WTC11 (cell line): Measurements from ENCODE around the gene SOCS6. TPM values are rescaled to one million over a fixed set of nuclear protein-coding genes. Genes with fewer than 3 reads are reported as not detected.
A peak's percentile ranks its signal among the peaks of the same experiment; 100 is the strongest.

Source experiments
- ATAC-seq: fragments of 200-7000 bp; cut with Tn5 transposase; 2 replicates; pipeline ENCODE4 v1.10.0; 2021; ENCODE audit warnings: mild to moderate bottlenecking, moderate library complexity
- CTCF ChIA-PET: fragments of 300-600 bp; sonication (Branson Sonifier 250); formaldehyde crosslinking; loops from one replicate; lab custom pipeline; 2021; ENCODE audit warnings: antibody characterized with exemption; lab: Charles Lee
- POLR2A ChIA-PET: fragments of 350-600 bp; sonication (Branson Sonifier 250); formaldehyde crosslinking; loops from one replicate; lab custom pipeline; 2021; ENCODE audit warnings: antibody characterized with exemption; lab: Charles Lee
- DNase-seq: peaks from one replicate; pipeline ENCODE4 v3.0.0; 2021; ENCODE audit warnings: low spot score
- H3K27ac Mint-ChIP-seq: 2 replicates; pipeline ENCODE4 v1.8.0; 2021; ENCODE audit warnings: mixed read lengths
- H3K27me3 Mint-ChIP-seq: 2 replicates; pipeline ENCODE4 v1.8.0; 2021; ENCODE audit warnings: low read depth, mild to moderate bottlenecking, moderate library complexity, mixed read lengths
- H3K36me3 Mint-ChIP-seq: 2 replicates; pipeline ENCODE4 v1.8.0; 2021; ENCODE audit warnings: mixed read lengths
- H3K4me1 Mint-ChIP-seq: 2 replicates; pipeline ENCODE4 v1.8.0; 2022; ENCODE audit warnings: mixed read lengths
- H3K4me3 Mint-ChIP-seq: 2 replicates; pipeline ENCODE4 v1.8.0; 2021; ENCODE audit warnings: mild to moderate bottlenecking, moderate library complexity, mixed read lengths
- H3K9me3 Mint-ChIP-seq: 2 replicates; pipeline ENCODE4 v1.8.0; 2021; ENCODE audit warnings: mixed read lengths
- ATF1 ChIP-seq: sonication (generic); formaldehyde crosslinking; IDR thresholded peaks from 2 replicates; pipeline ENCODE4 v1.8.1; 2023; ENCODE audit warnings: mild to moderate bottlenecking, moderate library complexity, missing genetic modification reagents
- CREB1 ChIP-seq: sonication (generic); formaldehyde crosslinking; IDR thresholded peaks from 2 replicates; pipeline ENCODE4 v1.8.0; 2023; ENCODE audit warnings: mild to moderate bottlenecking, missing genetic modification reagents
- E2F5 ChIP-seq: sonication (generic); formaldehyde crosslinking; IDR thresholded peaks from 2 replicates; pipeline ENCODE4 v1.8.1; 2022; ENCODE audit warnings: mild to moderate bottlenecking, moderate library complexity, missing genetic modification reagents
- ESRRA ChIP-seq: sonication (generic); formaldehyde crosslinking; IDR thresholded peaks from 2 replicates; pipeline ENCODE4 v1.8.1; 2022; ENCODE audit warnings: mild to moderate bottlenecking, missing genetic modification reagents, borderline replicate concordance
- GRHL2 ChIP-seq: fragments of 250-450 bp; sonication (Bioruptor Pico); IDR thresholded peaks from 2 replicates; pipeline ENCODE4 v1.8.0; 2022; ENCODE audit warnings: mild to moderate bottlenecking, moderate library complexity; ENCODE audit not compliant: insufficient replicate concordance, severe bottlenecking
- MYBL2 ChIP-seq: sonication (generic); formaldehyde crosslinking; IDR thresholded peaks from 2 replicates; pipeline ENCODE4 v1.8.1; 2023; ENCODE audit warnings: mild to moderate bottlenecking, moderate library complexity, missing genetic modification reagents
- NR1H2 ChIP-seq: sonication (generic); formaldehyde crosslinking; IDR thresholded peaks from 2 replicates; pipeline ENCODE4 v1.9.0; 2021; ENCODE audit warnings: mild to moderate bottlenecking, moderate library complexity, missing genetic modification reagents
- RELA ChIP-seq: sonication (generic); formaldehyde crosslinking; IDR thresholded peaks from 2 replicates; pipeline ENCODE4 v1.8.1; 2022; ENCODE audit warnings: missing genetic modification reagents, mild to moderate bottlenecking, borderline replicate concordance
- TP53 ChIP-seq: sonication (generic); formaldehyde crosslinking; IDR thresholded peaks from 2 replicates; pipeline ENCODE4 v1.8.1; 2023; ENCODE audit warnings: mild to moderate bottlenecking, missing genetic modification reagents
- ZNF121 ChIP-seq: sonication (generic); formaldehyde crosslinking; IDR thresholded peaks from 2 replicates; pipeline ENCODE4 v1.8.0; 2023; ENCODE audit warnings: missing genetic modification reagents
- ZNF317 ChIP-seq: sonication (generic); formaldehyde crosslinking; IDR thresholded peaks from 2 replicates; pipeline ENCODE4 v1.8.1; 2023; ENCODE audit warnings: low read depth, mild to moderate bottlenecking, moderate library complexity, missing genetic modification reagents, borderline replicate concordance
- ZNF396 ChIP-seq: fragments of 250-450 bp; sonication (Bioruptor Pico); IDR thresholded peaks from 2 replicates; pipeline ENCODE4 v1.8.0; 2021; ENCODE audit warnings: mild to moderate bottlenecking, moderate library complexity, borderline replicate concordance
- ZNF423 ChIP-seq: fragments of 250-450 bp; sonication (Bioruptor Pico); IDR thresholded peaks from 2 replicates; pipeline ENCODE4 v2.1.2; 2022; ENCODE audit warnings: mild to moderate bottlenecking, moderate library complexity
- ZNF671 ChIP-seq: fragments of 250-450 bp; sonication (Bioruptor Pico); IDR thresholded peaks from 2 replicates; pipeline ENCODE4 v1.8.0; 2021; ENCODE audit warnings: mild to moderate bottlenecking
- total RNA-seq: library from RNA; stranded (reverse); gene quantifications from 3 replicates; pipeline ENCODE4 v1.2.3, GENCODE V29; 2021
- TF ChIP-seq, protein P1 (sequence below): fragments of 250-450 bp; sonication (Bioruptor Pico); IDR thresholded peaks from 2 replicates; pipeline ENCODE4 v1.9.0; 2021; ENCODE audit warnings: mild to moderate bottlenecking, borderline replicate concordance
- TF ChIP-seq, protein P2 (sequence below): fragments of 250-450 bp; sonication (Bioruptor Pico); conservative IDR thresholded peaks from 2 replicates; pipeline ENCODE4 v1.9.0; 2021; ENCODE audit warnings: mild to moderate bottlenecking
- TF ChIP-seq, protein P3 (sequence below): sonication (generic); formaldehyde crosslinking; IDR thresholded peaks from 2 replicates; pipeline ENCODE4 v1.8.1; 2023; ENCODE audit warnings: mild to moderate bottlenecking, missing genetic modification reagents, borderline replicate concordance
- TF ChIP-seq, protein P4 (sequence below): sonication (generic); formaldehyde crosslinking; IDR thresholded peaks from 2 replicates; pipeline ENCODE4 v1.8.1; 2022; ENCODE audit warnings: mild to moderate bottlenecking, missing genetic modification reagents, moderate library complexity, borderline replicate concordance
- TF ChIP-seq, protein P5 (sequence below): sonication (generic); formaldehyde crosslinking; conservative IDR thresholded peaks from 2 replicates; pipeline ENCODE4 v1.8.1; 2022; ENCODE audit warnings: mild to moderate bottlenecking, missing genetic modification reagents

SOCS6 gene
- total RNA-seq, 1 experiment from 2014 or later = 16.5 TPM

DNA sequence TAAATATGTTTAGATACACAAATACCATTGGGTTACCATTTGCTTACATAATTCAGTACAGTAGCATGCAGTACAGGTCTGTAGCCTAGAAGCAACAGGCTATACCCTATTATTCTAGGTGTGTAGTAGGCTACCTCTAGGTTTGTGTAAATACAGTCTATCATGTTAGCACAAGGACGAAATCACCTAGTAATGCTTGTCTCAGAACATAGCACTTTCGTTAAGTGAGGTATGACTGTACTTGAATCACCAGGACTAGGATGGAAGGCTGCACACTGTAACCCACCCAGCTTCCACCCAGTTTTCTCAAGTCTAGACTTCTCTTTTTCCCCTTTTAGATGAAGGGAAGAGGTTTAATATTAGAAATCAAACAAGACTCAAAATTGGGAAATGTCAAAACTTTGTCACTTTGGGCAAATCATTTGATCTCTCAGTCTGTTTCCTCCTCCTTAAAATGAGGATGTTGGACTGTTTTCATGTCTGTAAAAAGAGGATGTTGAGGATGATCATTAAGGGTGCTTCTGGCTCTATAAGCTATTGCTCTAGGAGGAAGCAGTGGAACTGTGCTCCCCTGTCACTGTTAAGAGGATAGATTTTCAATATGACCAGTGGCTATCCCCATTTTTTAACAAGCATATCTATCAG is 3.7 kb upstream of the SOCS6 start (continued):
- TF ChIP-seq, protein P1, sequence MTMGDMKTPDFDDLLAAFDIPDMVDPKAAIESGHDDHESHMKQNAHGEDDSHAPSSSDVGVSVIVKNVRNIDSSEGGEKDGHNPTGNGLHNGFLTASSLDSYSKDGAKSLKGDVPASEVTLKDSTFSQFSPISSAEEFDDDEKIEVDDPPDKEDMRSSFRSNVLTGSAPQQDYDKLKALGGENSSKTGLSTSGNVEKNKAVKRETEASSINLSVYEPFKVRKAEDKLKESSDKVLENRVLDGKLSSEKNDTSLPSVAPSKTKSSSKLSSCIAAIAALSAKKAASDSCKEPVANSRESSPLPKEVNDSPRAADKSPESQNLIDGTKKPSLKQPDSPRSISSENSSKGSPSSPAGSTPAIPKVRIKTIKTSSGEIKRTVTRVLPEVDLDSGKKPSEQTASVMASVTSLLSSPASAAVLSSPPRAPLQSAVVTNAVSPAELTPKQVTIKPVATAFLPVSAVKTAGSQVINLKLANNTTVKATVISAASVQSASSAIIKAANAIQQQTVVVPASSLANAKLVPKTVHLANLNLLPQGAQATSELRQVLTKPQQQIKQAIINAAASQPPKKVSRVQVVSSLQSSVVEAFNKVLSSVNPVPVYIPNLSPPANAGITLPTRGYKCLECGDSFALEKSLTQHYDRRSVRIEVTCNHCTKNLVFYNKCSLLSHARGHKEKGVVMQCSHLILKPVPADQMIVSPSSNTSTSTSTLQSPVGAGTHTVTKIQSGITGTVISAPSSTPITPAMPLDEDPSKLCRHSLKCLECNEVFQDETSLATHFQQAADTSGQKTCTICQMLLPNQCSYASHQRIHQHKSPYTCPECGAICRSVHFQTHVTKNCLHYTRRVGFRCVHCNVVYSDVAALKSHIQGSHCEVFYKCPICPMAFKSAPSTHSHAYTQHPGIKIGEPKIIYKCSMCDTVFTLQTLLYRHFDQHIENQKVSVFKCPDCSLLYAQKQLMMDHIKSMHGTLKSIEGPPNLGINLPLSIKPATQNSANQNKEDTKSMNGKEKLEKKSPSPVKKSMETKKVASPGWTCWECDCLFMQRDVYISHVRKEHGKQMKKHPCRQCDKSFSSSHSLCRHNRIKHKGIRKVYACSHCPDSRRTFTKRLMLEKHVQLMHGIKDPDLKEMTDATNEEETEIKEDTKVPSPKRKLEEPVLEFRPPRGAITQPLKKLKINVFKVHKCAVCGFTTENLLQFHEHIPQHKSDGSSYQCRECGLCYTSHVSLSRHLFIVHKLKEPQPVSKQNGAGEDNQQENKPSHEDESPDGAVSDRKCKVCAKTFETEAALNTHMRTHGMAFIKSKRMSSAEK = no peak
- TF ChIP-seq CREB1 (CRISPR knock-in tag) = no peak

DNA sequence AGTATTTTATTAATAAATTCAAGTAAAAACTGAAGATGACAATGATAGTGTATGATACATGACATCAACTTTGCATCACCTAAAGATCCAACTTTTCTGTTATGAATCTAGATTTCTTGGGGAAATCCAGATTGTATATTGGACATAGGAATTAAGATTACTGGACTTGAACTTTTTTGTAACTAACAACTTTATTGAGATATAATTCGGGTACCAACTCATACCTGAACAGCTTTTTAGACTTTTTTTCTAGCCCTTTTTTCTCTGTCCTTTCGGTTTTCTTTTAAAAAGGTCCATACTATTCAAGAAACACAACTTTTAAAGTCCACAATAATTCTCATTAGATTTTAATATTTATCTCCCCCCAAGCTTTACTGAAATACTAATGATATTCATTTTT is 1.1 kb upstream of the SOCS6 start:
- POLR2A ChIA-PET = no interaction called here
- H3K36me3 Mint-ChIP-seq = no peaks in the 10 kb centered on the region
- H3K4me3 Mint-ChIP-seq = peak overlapping the region; percentile 59
- H3K27me3 Mint-ChIP-seq = peaks cover 2% of the 10 kb centered on the region
- DNase-seq (no peak), ATAC-seq (no peak)
- CTCF ChIA-PET = no interaction called here
- TF ChIP-seq, protein P2, sequence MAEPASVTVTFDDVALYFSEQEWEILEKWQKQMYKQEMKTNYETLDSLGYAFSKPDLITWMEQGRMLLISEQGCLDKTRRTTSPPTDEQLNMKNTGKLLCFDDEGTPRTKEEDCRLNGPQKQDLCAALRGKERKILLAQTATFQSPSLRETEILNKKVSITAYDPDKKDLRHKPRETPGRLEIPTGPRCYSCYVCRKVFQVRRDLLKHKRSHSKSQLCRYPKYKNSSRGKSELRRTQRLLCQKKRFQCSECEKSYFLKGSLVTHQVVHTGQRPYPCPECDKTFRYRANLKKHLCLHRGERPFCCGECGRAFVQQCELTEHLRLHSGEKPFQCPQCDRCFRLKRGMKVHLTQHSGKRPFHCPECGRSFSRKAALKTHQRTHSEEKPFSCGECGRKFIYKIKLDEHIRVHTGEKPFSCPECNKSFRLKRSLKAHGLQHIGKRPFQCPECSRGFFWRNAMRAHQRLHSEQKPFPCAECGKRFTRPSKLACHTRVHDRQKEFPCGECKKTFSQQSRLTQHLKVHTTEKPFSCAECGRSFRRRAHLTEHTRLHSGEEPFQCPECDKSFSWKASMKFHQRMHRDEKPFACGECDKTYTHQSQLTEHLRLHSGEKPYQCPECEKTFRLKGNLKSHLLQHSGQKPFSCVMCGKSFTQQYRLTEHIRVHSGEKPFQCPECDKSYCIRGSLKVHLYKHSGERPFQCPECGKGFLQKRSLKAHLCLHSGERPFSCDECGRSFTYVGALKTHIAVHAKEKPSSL (CRISPR knock-in tag) = no peak
- TF ChIP-seq, protein P3, sequence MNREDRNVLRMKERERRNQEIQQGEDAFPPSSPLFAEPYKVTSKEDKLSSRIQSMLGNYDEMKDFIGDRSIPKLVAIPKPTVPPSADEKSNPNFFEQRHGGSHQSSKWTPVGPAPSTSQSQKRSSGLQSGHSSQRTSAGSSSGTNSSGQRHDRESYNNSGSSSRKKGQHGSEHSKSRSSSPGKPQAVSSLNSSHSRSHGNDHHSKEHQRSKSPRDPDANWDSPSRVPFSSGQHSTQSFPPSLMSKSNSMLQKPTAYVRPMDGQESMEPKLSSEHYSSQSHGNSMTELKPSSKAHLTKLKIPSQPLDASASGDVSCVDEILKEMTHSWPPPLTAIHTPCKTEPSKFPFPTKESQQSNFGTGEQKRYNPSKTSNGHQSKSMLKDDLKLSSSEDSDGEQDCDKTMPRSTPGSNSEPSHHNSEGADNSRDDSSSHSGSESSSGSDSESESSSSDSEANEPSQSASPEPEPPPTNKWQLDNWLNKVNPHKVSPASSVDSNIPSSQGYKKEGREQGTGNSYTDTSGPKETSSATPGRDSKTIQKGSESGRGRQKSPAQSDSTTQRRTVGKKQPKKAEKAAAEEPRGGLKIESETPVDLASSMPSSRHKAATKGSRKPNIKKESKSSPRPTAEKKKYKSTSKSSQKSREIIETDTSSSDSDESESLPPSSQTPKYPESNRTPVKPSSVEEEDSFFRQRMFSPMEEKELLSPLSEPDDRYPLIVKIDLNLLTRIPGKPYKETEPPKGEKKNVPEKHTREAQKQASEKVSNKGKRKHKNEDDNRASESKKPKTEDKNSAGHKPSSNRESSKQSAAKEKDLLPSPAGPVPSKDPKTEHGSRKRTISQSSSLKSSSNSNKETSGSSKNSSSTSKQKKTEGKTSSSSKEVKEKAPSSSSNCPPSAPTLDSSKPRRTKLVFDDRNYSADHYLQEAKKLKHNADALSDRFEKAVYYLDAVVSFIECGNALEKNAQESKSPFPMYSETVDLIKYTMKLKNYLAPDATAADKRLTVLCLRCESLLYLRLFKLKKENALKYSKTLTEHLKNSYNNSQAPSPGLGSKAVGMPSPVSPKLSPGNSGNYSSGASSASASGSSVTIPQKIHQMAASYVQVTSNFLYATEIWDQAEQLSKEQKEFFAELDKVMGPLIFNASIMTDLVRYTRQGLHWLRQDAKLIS (CRISPR knock-in tag) = no peak
- TF ChIP-seq ZNF121 (CRISPR knock-in tag) = no peak
- TF ChIP-seq ESRRA (CRISPR knock-in tag) = no peak
- no peak for TF ChIP-seq ATF1 (CRISPR knock-in tag)
- TF ChIP-seq ZNF671 (CRISPR knock-in tag) = no peak
- TF ChIP-seq ZNF317 (CRISPR knock-in tag) = no peak
- TF ChIP-seq, protein P4, sequence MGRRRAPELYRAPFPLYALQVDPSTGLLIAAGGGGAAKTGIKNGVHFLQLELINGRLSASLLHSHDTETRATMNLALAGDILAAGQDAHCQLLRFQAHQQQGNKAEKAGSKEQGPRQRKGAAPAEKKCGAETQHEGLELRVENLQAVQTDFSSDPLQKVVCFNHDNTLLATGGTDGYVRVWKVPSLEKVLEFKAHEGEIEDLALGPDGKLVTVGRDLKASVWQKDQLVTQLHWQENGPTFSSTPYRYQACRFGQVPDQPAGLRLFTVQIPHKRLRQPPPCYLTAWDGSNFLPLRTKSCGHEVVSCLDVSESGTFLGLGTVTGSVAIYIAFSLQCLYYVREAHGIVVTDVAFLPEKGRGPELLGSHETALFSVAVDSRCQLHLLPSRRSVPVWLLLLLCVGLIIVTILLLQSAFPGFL (CRISPR knock-in tag) = no peak
- no peak for TF ChIP-seq RELA (CRISPR knock-in tag)
- TF ChIP-seq, protein P5, sequence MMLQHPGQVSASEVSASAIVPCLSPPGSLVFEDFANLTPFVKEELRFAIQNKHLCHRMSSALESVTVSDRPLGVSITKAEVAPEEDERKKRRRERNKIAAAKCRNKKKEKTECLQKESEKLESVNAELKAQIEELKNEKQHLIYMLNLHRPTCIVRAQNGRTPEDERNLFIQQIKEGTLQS (CRISPR knock-in tag) = no peak
- no peak for TF ChIP-seq MYBL2 (CRISPR knock-in tag)
- no peak for TF ChIP-seq ZNF396 (CRISPR knock-in tag)
- TF ChIP-seq ZNF423 (CRISPR knock-in tag) = no peak
- TF ChIP-seq TP53 (CRISPR knock-in tag) = no peak
- TF ChIP-seq E2F5 (CRISPR knock-in tag) = no peak
- no peak for TF ChIP-seq NR1H2 (CRISPR knock-in tag)
- TF ChIP-seq GRHL2 (CRISPR knock-in tag) = no peak
- H3K4me1 Mint-ChIP-seq = peaks cover 27% of the 10 kb centered on the region
- H3K27ac Mint-ChIP-seq = no peak overlapping the region
- H3K9me3 Mint-ChIP-seq = peaks cover 4% of the 10 kb centered on the region
